Keratinocyte (primary cell): ENCODE results near the gene OLFM3. TPM values are rescaled to one million over a fixed set of nuclear protein-coding genes. Genes with fewer than 3 reads are reported as not detected.

Source experiments
- DNase-seq: peaks from one replicate; pipeline ENCODE4 v3.0.0-alpha.2; 2011; ENCODE audit warnings: low read depth, missing footprints, low spot score
- FAIRE-seq: peaks from 2 replicates; lab custom pipeline; 2011; peaks lifted over from hg19 to GRCh38; lab: Jason Lieb, UNC
- H2AFZ ChIP-seq: 2 replicates; pipeline ENCODE4 v1.6.0; 2012; ENCODE audit warnings: low read length, control low read depth, inconsistent platforms; ENCODE audit not compliant: control insufficient read depth
- H3K27ac ChIP-seq: 2 replicates; pipeline ENCODE4 v1.5.1; 2011; ENCODE audit warnings: low read length; ENCODE audit not compliant: control insufficient read depth, insufficient read depth
- H3K27me3 ChIP-seq: 3 replicates; pipeline ENCODE4 v1.6.0; 2011; ENCODE audit warnings: low read length; ENCODE audit not compliant: control insufficient read depth, insufficient read depth; ENCODE audit errors: extremely low read depth
- H3K36me3 ChIP-seq, 2 experiments: 2 replicates in 1 of 2; 3 replicates in 1 of 2; pipeline ENCODE4 v1.5.1; 2011; ENCODE audit warnings: low read length in 2 of 2, mild to moderate bottlenecking in 1 of 2; ENCODE audit not compliant: control insufficient read depth in 2 of 2, insufficient read depth in 2 of 2; ENCODE audit errors: extremely low read depth in 1 of 2
- H3K4me1 ChIP-seq: 3 replicates; pipeline ENCODE4 v1.5.1; 2011; ENCODE audit warnings: low read length; ENCODE audit not compliant: control insufficient read depth, insufficient read depth; ENCODE audit errors: extremely low read depth
- H3K4me2 ChIP-seq: 3 replicates; pipeline ENCODE4 v1.6.0; 2011; ENCODE audit warnings: low read depth, low read length; ENCODE audit not compliant: control insufficient read depth, insufficient read depth; ENCODE audit errors: extremely low read depth
- H3K4me3 ChIP-seq, 3 experiments: fragments of 200-600 bp in 1 of 3; sonication (generic) in 1 of 3; 2 replicates in 2 of 3; 3 replicates in 1 of 3; pipeline ENCODE4 v1.5.1; 2011 to 2016; ENCODE audit warnings: low read length in 3 of 3, mild to moderate bottlenecking in 3 of 3, control low read depth in 2 of 3, inconsistent platforms in 1 of 3, low read depth in 1 of 3, mixed read lengths in 1 of 3, mixed run types in 1 of 3, moderate library complexity in 1 of 3; ENCODE audit not compliant: control insufficient read depth in 2 of 3, insufficient read depth in 2 of 3; ENCODE audit errors: extremely low read depth in 1 of 3
- H3K79me2 ChIP-seq: 2 replicates; pipeline ENCODE4 v1.6.0; 2012; ENCODE audit warnings: low read length; ENCODE audit not compliant: control insufficient read depth, insufficient read depth
- H3K9ac ChIP-seq: 3 replicates; pipeline ENCODE4 v1.6.0; 2011; ENCODE audit warnings: low read length; ENCODE audit not compliant: control insufficient read depth, insufficient read depth; ENCODE audit errors: extremely low read depth
- H3K9me1 ChIP-seq: 3 replicates; pipeline ENCODE4 v1.6.0; 2011; ENCODE audit warnings: low read length; ENCODE audit not compliant: control insufficient read depth, insufficient read depth; ENCODE audit errors: extremely low read depth
- H3K9me3 ChIP-seq: 2 replicates; pipeline ENCODE4 v1.5.1; 2012; ENCODE audit warnings: low read depth, low read length; ENCODE audit not compliant: control insufficient read depth
- H4K20me1 ChIP-seq: 3 replicates; pipeline ENCODE4 v1.6.0; 2011; ENCODE audit warnings: low read length; ENCODE audit not compliant: control insufficient read depth, insufficient read depth; ENCODE audit errors: extremely low read depth
- EZH2 ChIP-seq: IDR thresholded peaks from one replicate; pipeline ENCODE4 v1.6.1; 2012; ENCODE audit warnings: inconsistent platforms, mild to moderate bottlenecking, low read length, moderate library complexity
- dilution Hi-C: fragments of 300-500 bp; cut with MboI; formaldehyde crosslinking; loops from one replicate; pipeline ENCODE4 v1.7.0; 2020; ENCODE audit warnings: low sequenced_read_pairs; ENCODE audit not compliant: extremely low pct_ligation_motif_present
- polyA plus RNA-seq, 5 experiments: library from polyadenylated mRNA; depleted of rRNA in 3 of 5; stranded (reverse) in 3 of 5; stranded (forward) in 1 of 5; unstranded in 1 of 5; fragments of >200 nt; gene quantifications; 1 replicate in 1 of 5; 2 replicates in 3 of 5; 3 replicates in 1 of 5; pipeline versions ENCODE4 v1.2.1 to v1.2.3, GENCODE V29; 2011 to 2012; ENCODE audit warnings: missing spikeins in 2 of 5, low read depth in 1 of 5, low replicate concordance in 1 of 5
- TF ChIP-seq, protein P1 (sequence below), 3 experiments: IDR thresholded peaks in 1 of 3; conservative IDR thresholded peaks in 1 of 3; optimal IDR thresholded peaks in 1 of 3; 2 replicates in 2 of 3; 3 replicates in 1 of 3; pipeline versions ENCODE3 to v1.5.1; 2011; ENCODE audit warnings: low read length in 3 of 3, mild to moderate bottlenecking in 3 of 3, moderate library complexity in 2 of 3, control low read depth in 1 of 3, inconsistent platforms in 1 of 3; ENCODE audit not compliant: insufficient read depth in 2 of 3; ENCODE audit errors: extremely low read depth in 1 of 3

OLFM3 gene
- polyA plus RNA-seq, 1 donor (not counting 4 experiments of a cell fraction or from before 2014, with no cell fraction given), result not detected

DNA sequence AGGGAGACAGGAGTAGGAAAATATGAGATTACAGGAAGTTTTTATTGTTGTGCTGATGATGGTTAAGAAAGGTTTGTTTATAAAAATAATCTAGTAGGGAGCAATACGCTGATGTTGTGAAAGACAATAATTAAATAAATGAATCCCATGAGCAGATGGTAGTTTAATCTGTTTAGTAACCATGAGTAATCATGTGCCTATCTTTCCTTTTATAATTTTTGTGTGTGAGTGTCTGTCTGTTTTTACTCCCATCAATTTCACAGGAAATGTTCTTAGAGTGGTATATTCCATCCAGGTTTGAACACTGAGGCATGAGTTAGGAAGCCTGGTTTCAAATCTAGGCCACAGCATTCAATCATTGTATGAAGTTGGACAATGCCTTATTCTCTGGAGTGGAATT lies 180.5 kb downstream of the OLFM3 start:
- no peak overlapping the region for H3K27ac ChIP-seq
- H3K9me3 ChIP-seq, result no peaks in the 10 kb centered on the region
- TF ChIP-seq, protein P1, sequence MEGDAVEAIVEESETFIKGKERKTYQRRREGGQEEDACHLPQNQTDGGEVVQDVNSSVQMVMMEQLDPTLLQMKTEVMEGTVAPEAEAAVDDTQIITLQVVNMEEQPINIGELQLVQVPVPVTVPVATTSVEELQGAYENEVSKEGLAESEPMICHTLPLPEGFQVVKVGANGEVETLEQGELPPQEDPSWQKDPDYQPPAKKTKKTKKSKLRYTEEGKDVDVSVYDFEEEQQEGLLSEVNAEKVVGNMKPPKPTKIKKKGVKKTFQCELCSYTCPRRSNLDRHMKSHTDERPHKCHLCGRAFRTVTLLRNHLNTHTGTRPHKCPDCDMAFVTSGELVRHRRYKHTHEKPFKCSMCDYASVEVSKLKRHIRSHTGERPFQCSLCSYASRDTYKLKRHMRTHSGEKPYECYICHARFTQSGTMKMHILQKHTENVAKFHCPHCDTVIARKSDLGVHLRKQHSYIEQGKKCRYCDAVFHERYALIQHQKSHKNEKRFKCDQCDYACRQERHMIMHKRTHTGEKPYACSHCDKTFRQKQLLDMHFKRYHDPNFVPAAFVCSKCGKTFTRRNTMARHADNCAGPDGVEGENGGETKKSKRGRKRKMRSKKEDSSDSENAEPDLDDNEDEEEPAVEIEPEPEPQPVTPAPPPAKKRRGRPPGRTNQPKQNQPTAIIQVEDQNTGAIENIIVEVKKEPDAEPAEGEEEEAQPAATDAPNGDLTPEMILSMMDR (optimal IDR thresholded peaks at IDR 0.05 in 1 of 3, IDR thresholded peaks at IDR 0.05 in 1 of 3, conservative IDR thresholded peaks at IDR 0.05 in 1 of 3; ENCODE audit: extremely low read depth in 1 of 3, insufficient read depth in 2 of 3, low read length in 3 of 3), result no peak
- TF ChIP-seq EZH2, result no peak
- H2AFZ ChIP-seq, result no peak overlapping the region
- FAIRE-seq (no peak), DNase-seq (no peak)
- no peaks in the 10 kb centered on the region for H3K27me3 ChIP-seq
- no peak overlapping the region for H3K9ac ChIP-seq
- H3K4me3 ChIP-seq, result no peak overlapping the region
- H3K36me3 ChIP-seq, result no peaks in the 10 kb centered on the region
- no peak overlapping the region for H3K4me2 ChIP-seq
- no peaks in the 10 kb centered on the region for H3K79me2 ChIP-seq
- dilution Hi-C loops, result no loop called here
- H4K20me1 ChIP-seq, result no peaks in the 10 kb centered on the region
- no peaks in the 10 kb centered on the region for H3K9me1 ChIP-seq
- no peaks in the 10 kb centered on the region for H3K4me1 ChIP-seq

DNA sequence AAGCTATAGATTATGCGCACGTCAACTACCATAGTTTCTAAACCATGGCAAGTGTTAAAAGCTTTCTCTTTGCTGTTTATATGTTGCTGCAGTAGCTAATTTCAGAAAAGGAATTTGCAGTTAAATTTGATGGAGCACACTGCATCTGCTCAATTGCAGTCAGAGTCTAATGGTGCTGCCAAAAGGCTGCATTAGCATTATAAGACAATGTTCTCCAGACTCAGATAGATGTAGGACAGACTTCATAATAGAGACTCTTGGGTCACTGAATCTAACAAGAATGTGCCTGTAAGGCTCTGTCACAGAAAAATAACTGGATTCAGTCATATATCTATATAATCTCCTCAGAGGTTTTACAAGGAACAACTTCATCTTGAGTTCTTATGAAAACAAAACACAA lies 198.3 kb downstream of the OLFM3 start:
- no peak for TF ChIP-seq EZH2
- TF ChIP-seq, protein P1 (optimal IDR thresholded peaks at IDR 0.05 in 1 of 3, IDR thresholded peaks at IDR 0.05 in 1 of 3, conservative IDR thresholded peaks at IDR 0.05 in 1 of 3; ENCODE audit: extremely low read depth in 1 of 3, insufficient read depth in 2 of 3, low read length in 3 of 3), result no peak
- Histone ChIP-seq H3K9ac (no peak overlapping the region), H3K9me1 (no peaks in the 10 kb centered on the region), H4K20me1 (no peaks in the 10 kb centered on the region), H3K4me1 (no peaks in the 10 kb centered on the region), H3K27ac (no peak overlapping the region), H3K4me3 (no peak overlapping the region), H3K27me3 (no peaks in the 10 kb centered on the region), H3K4me2 (no peak overlapping the region), H3K79me2 (no peaks in the 10 kb centered on the region), H2AFZ (no peak overlapping the region), H3K36me3 (no peaks in the 10 kb centered on the region), H3K9me3 (no peaks in the 10 kb centered on the region)
- FAIRE-seq (no peak), DNase-seq (no peak)
- dilution Hi-C loops, result no loop called here
